ENCODE results near the gene ZNF679.
A peak's percentile ranks its signal among the peaks of the same experiment; 100 is the strongest.
"Not testable (repeated sequence)": the region's sequence is repeated elsewhere in the genome, so short reads cannot be mapped to it uniquely, and the experiment has no call there.

Gene ZNF679

GRCh38 chr7:64228174-64228573, at the start of gene ZNF679:
Gene ZNF679 (plus strand): TSS chr7:64228474. CDS start chr7:64249118, 20,644 bp downstream.
- not testable (repeated sequence) for DNase-seq (ENCODE audit: low read depth)

- no peak for DNase-seq (ENCODE audit: low read depth)
These were observed 47.3 kb upstream of the ZNF679 start for GRCh38 chr7:64180989-64181388.

- no peak for DNase-seq (ENCODE audit: low read depth)
These were observed 46.7 kb upstream of the ZNF679 start for GRCh38 chr7:64181586-64181985.

DNA sequence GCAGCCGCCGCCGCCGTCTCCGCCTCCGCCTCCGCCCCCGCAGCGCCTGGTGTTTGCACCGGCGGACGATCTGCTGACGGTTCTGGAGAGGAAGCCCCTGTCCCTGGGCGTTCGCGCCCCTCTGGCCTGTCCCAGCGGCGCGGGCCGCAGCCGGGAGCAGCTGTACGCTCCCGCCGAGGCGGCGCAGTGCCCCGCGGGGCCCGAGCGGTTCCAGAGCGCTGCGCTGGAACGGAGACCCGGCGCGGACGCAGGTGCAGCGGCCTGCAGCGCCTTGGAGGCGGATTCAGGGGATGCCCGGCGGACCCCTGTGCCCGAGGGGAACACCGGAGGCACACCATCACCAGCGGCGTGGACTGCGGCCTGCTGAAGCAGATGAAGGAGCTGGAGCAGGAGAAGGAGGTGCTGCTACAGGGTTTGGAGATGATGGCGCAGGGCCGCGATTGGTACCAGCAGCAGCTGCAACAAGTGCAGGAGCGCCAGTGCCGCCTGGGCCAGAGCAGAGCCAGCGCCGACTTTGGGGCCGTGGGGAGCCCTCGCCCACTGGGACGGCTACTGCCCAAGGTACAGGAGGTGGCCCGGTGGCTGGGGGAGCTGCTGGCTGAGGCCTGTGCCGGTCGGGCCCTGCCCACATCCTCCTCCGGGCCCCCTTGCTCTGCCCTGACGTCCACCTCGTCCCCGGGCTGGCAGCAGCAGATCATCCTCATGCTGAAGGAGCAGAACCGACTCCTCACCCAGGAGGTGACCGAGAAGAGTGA, 46.1 kb upstream of the ZNF679 start:
- DNase-seq (ENCODE audit: low read depth): no peak

DNA sequence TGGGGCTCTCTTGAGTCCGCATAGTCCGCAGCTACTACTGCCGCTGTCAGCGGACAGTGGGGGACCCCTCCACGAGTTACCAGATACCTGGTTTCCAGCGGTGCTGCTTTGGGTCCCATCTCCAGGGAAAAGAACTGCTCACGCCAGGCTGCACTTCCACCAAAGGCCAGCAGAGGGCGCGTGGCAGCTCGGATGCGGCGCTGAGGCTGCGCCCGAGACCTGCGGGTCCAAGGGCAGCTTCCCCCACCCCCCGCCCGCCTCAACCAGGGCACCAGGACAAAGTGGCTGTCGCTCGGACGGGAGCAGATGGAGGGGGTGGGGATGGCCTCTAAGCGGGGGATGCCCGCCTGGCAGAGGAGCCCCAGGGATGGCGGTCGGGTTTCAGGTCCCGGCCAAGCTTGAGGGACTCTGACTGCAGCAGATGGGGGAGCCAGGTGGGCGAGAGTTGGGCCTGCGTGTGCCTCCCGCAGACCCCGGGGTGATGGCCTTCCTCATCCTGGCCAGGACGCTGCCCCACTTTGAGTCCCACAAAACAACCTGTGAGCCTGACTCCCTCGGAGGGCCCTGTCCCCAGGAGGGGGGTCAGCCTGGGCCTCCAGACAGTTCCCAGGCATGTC, 45.0 kb upstream of the ZNF679 start:
- DNase-seq (ENCODE audit: low read depth): no peak

DNA sequence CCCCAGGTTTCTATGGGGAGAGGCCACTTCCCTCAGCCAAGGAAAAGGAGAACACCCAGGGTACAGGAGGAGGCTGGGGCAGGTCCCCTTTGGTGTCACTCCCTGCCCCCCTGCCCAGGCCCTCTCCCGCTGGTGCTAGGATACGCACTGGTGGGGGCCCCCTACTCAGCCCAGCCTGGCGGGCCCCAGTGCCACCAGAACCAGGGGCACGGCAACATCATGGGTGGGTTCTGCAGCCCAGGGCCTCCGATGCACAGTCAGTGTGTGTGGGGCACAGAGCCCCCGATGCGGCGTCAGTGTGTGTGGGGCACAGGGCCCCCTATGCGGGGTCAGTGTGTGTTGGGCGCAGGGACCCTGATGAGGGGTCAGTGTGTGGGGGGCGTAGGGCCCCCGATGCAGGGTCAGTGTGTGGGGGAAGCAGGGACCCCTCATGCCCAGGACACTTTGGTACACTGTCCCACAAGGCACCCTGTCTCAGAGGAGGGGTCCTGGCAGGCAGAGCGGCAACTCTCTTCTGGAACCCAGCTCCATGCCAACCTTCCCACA, 44.4 kb upstream of the ZNF679 start:
- DNase-seq (ENCODE audit: low read depth): no peak

DNA sequence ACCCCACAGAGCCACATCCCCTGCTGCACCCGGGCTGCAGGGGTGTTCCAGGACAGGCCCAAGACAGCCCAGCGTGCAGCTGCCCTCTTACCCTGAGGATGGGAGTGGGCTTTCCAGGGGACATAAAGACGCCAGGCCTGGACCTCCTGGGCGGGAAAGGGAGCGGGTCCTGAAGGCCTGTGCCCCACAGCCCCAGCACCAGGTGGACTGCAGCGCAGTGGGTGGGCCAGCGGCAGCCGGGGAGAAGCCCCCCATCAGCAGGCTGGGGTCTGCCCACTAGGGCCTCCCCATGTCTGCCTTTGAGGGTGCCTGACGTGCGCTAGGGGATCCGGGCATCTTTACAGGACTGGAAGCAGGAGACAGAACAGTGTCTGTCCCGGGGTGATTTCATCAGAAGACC, 43.9 kb upstream of the ZNF679 start:
- DNase-seq (ENCODE audit: low read depth): no peak

- no peak for DNase-seq (ENCODE audit: low read depth)
These were observed 40.9 kb upstream of the ZNF679 start for GRCh38 chr7:64187408-64187807.

- DNase-seq (ENCODE audit: low read depth): no peak
These were observed 36.0 kb upstream of the ZNF679 start for GRCh38 chr7:64192148-64192704.

GRCh38 chr7:64192775-64193174, 35.5 kb upstream of the ZNF679 start:
- no peak for DNase-seq (ENCODE audit: low read depth)

GRCh38 chr7:64206903-64207302, 21.4 kb upstream of the ZNF679 start, which contains the start of gene ZNF735:
Gene ZNF735 (plus strand): TSS chr7:64207203. CDS start chr7:64207203, 0 bp downstream.
- DNase-seq (ENCODE audit: low read depth): no peak

DNA sequence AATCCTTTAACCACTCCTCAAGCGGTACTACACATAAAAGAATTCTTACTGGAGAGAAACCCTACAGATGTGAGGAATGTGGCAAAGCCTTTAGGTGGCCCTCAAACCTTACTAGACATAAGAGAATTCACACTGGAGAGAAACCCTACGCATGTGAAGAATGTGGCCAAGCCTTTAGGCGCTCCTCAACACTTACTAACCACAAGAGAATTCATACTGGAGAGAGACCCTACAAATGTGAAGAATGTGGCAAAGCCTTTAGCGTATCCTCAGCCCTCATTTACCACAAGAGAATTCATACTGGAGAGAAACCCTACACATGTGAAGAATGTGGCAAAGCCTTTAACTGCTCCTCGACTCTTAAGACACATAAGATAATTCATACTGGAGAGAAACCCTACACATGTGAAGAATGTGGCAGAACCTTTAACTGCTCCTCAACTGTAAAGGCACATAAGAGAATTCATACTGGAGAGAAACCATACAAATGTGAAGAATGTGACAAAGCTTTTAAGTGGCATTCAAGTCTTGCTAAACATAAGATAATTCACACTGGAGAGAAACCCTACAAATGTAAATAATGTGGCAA, 8.5 kb upstream of the ZNF679 start:
- DNase-seq (ENCODE audit: low read depth): not testable (repeated sequence)

GRCh38 chr7:64223366-64223765, 4.9 kb upstream of the ZNF679 start:
- DNase-seq (ENCODE audit: low read depth): no peak

DNA sequence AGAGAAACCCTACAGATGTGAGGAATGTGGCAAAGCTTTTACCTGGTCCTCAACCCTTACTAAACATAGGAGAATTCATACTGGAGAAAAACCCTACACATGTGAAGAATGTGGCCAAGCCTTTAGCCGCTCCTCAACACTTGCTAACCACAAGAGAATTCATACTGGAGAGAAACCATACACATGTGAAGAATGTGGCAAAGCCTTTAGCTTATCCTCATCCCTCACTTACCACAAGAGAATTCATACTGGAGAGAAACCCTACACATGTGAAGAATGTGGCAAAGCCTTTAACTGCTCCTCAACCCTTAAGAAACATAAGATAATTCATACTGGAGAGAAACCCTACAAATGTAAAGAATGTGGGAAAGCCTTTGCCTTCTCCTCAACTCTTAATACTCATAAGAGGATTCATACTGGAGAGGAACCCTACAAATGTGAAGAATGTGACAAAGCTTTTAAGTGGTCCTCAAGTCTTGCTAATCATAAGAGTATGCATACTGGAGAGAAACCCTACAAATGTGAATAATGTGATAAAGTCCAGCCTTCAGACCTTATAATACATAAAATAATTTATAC, 38.2 kb downstream of the ZNF679 start:
- DNase-seq (ENCODE audit: low read depth): no peak

DNA sequence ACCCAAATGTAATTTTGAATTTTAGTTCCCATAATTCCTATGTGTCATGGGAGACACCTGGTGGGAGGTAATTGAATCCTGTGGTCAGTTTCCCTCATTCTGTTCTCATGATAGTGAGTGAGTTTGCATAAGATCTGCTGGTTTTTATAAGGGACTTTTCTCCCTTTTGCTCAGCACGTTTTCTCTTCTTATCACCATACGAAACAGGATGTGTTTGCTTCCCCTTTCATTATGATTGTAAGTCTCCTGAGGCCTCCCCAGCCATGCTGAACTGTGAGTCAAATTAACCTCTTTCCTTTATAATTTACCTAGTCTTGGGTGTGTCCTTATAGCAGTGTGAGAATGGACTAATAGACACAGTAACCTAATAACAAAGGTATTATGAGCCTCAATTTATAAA, 49.4 kb downstream of the ZNF679 start:
- DNase-seq (ENCODE audit: low read depth): no peak

DNA sequence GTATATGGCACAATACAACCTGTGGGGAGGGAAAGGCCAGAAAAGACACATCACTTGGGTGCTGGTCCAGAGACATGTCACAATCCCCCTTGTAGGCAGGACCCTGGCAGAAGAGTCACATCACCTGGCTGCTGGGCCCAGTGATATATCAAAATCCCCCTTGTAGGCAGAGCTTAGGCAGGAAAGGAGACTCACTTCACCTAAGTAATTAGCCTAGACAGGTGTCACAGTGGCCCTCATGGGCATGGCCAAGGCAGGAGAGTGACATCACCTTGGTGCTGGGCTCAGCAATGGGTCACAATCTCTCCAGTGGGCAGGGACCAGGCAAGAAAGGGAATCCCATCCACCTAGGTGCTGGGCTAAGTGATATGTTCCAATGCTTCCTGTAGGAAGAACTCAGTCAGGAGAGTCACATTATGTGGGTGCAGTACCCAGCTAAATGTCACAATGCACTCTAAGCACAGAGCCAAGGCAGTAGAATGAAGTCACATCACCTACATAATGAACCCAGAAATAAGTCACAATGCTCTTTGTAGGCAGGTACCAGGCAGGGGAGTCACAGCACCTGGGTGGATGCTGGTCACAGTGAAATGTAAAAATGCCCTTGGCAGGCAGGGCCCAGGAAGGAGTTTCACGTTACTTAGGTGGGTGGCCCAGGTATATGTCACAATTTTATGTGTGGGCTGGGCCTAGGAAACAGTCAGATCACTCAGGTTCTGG, 66.6 kb downstream of the ZNF679 start:
- DNase-seq (ENCODE audit: low read depth): no peak

GRCh38 chr7:64297418-64297817, 69.1 kb downstream of the ZNF679 start:
- not testable (repeated sequence) for DNase-seq (ENCODE audit: low read depth)

DNA sequence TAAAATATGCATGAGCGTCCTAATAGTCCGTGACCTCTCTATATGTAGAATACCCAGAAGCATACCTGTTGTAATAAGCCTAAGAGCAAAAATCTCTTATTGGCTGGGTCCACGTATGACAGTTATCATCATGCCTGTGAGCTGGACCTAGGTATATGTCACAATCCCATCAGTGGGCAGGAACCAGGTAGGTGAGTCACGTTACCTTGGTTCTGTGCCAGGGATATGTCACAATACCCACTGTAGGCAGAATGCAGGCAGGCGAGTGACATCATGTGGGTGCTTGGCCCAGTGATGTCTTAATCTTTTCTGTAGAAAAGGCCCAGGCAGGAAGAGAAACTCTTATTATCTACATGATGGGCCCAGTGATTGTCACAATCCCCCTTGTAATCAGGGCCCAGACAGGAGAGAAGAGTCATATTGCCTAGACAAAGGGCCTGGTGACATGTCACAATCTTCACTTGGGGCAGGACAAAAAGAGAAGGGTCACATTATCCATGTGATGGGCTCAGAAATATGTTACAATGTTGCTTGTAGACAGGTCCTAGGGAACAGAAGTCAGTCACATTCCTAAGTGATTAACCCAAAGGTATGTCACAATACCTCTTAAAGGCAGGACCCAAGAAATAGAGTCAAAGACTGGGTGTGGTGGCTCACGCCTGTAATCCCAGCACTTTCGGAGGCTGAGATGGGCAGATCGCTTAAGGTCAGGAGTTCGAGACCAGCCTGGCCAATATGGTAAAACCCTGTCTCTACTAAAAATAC, 72.5 kb downstream of the ZNF679 start:
- DNase-seq (ENCODE audit: low read depth): no peak

DNA sequence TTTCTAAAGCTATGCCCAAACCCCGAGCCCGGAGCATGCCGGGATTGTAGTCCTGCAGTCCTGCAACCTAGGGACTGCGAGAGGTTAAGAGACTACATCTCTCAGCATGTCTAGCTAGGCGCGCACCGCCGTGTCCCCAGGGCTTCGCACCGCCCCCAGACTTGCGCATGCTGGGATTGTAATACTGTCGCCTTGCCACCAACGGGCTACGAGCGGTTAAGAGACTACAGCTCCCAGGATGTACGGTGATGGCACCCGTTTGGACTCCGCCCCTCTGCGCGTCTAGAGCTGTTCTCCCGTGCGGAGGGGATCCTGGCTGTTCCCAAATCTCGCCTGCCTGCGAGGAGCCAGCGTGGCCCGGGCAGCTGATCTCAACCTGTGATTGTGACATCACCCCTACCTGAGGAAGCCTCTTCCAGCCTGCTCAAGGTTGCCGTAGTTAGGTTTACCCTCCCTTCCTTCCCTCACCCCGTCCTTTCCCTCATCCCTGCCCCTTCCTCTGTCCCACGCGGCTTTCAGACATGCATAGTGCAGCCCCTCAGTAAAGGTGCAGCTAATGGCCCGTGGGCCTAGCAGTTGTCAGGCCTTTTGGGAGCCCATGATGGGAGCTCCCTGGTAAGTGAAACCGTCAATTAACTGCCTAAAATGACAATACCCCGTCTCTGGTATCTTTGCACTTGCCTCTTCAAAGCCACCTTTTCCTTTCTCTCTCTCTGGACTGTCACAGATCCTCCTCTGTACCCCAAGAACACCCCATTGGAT, 79.2 kb downstream of the ZNF679 start:
- peak; percentile 89 for DNase-seq (ENCODE audit: low read depth)

GRCh38 chr7:64308016-64308270, 79.7 kb downstream of the ZNF679 start:
- no peak for DNase-seq (ENCODE audit: low read depth)
